ENCODE measurements around the gene SLC12A8. TPM values are rescaled to one million over a fixed set of nuclear protein-coding genes. Genes with fewer than 3 reads are reported as not detected.
A peak's percentile ranks its signal among the peaks of the same experiment; 100 is the strongest.

SLC12A8 gene
- total RNA-seq, 1 donor from 2014 or later, result 49.5 TPM

DNA sequence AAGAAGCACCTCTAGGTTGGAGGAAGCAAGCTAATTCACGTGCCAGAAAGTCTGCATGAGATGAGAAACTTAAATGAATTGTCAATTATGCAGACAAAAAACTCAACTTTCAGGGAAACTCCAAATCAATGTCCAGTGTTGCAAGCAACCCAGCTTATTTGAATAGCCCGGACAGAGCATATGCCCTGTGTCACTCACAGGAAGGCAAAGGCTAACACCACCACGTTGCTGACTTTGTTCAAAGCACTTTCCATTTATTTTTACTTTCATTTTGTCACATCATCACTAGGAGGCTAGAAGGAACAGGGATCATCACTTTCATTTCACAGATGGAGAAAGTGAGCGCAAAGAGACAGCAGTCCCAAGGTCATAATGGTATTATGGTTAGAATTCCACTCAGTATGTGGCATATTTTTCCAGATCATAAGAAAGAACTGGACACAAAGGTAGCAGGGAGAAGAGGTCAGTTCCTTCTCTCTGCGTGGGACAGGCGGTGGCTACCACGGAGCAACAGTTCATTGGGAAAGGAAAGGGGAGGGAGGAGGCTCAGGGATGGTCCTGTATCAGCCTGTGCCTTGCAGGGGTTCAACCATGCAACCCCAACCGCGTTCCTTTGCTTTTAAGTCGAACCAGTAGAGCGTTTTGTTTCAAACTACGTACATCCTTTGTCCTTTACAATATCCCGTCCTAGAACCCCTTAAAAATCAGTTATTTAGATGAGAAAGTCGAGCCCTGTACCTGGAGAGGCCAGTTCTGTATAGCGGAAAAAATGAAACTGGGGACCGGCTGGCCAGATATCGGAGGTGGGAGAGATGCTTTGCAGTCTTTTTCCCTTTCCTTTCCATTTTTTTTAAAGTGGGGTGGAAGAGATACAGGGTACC, 157.9 kb downstream of the SLC12A8 start:
- DNase-seq (ENCODE audit: low spot score), result no peak

DNA sequence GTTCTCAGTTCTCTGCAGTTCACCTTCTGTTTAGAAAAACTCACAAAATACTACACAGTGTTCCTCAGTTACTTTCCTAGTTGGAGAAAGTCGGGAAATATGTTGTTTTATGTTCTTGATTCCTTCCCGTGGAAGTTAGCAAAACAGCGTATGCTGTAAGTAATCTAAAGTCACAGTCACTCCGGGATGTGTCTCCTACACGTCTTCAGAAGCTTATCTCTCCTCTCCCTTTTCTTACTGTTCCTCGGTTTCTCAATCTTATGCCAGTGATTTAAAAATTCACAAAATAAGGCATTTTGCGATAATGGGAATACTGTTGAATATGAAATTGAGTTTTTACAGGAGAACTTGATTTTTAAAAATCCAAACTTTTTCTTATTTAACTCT, 158.5 kb downstream of the SLC12A8 start:
- DNase-seq (ENCODE audit: low spot score), result no peak

DNA sequence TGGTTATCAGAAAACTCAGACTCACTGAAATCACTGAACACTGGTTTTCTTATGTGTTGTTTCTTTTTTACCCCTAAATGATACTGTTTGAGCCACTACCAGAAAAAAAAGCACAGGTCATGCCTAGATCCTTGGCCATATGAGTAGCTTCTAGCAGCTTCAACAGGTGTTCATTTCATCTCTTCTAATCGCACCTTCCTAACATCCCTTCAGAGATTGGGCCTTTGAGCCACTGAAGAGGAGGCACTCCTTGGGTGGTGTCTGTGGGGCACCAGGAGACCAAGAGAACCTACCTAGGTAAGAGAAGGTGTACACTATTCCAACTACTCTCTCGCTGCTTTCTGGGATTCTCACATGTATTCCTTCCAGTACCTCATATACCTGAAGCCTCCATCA, 159.2 kb downstream of the SLC12A8 start:
- DNase-seq (ENCODE audit: low spot score), result no peak

DNA sequence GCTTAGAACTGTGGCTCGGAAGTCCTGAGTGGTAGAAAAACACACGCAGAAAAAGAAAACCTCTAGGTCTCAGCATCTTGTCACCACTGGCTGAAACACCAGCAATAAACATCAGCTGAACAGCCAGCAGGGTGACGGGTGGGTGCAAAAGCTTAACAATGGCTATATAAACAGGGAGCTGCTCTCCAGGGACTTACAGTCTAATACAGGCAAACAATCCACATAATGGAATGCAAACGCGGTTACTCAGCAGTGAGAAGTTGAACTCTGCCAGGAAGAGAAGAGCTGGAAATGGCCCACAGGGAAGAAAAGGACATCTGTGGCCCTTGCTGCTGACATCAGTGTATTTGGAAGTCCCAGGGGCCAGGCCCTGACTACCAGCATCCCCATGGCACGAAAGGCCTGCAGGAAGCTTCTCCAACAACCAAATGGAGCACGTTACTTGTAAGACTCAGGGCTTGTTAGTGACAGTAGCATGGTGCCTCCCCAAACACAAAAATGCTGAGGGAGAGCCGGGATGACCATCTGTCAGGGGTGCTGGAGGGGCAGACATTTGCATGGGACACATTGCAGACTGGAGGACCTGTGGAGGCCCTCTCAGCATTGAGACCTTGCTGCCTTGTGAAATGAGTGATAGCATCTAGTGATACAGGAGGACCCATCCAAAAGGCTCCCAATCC, 159.8 kb downstream of the SLC12A8 start:
- DNase-seq (ENCODE audit: low spot score), result no peak

DNA sequence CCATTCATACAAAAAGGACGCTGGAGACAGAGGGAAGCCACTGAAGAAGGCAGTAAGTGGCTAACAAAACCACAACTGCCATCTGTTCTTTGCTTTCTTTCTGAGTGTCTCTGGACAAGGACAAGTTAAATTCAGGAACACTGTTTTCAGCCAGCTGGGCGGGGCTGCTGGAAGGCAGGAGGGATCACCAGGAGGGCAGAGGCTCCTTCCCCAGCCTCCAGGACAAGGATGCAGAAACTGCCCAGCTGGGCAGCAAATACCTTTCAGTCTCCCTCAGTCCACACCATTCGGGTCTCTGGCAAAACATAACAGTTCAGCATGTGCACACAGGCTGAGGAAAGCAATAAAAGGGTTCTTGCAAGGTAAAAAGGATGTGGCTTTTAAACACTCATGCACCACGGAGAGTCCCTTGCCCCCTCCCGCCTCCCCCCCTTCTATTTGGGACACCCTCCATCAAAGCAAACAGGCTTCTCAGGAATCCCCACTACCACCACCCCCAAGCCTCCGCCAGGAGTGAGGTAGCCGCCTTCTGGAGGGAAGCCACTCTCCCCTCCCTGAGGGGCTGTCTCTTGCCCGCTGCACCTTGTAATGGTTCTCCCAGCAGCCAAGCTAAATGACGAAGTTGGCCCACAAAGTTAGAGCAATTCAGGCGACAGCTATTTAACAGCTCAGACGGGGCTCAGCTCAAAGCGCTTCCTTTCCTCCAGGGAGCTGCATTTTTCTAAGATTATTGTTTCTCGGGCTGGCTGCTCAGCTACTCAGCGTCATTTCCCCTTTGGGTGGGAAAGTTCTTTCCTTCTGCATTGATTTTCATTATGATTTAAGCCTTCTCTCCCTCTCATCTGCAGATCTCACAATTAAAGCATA, 160.6 kb downstream of the SLC12A8 start:
- peak; percentile 27 for DNase-seq (ENCODE audit: low spot score)

DNA sequence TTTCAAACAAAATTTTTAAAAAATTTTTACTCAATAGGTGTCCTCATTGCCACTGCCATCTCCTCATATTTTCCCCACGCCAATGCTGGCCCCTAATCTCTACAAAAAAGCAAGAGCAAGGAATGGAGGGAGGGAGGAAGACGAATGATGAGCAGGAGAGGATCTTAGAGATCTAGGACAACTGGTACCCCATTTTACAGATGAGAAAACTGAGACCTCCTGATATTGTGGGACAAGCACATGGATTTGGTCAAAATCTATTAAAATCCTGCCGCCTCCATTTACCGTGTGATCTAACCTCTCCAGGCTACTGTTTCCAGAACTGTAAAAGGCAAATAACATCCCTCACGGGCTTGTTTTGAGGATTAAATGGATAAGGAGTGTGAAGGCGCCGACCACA, 161.3 kb downstream of the SLC12A8 start:
- no peak for DNase-seq (ENCODE audit: low spot score)

DNA sequence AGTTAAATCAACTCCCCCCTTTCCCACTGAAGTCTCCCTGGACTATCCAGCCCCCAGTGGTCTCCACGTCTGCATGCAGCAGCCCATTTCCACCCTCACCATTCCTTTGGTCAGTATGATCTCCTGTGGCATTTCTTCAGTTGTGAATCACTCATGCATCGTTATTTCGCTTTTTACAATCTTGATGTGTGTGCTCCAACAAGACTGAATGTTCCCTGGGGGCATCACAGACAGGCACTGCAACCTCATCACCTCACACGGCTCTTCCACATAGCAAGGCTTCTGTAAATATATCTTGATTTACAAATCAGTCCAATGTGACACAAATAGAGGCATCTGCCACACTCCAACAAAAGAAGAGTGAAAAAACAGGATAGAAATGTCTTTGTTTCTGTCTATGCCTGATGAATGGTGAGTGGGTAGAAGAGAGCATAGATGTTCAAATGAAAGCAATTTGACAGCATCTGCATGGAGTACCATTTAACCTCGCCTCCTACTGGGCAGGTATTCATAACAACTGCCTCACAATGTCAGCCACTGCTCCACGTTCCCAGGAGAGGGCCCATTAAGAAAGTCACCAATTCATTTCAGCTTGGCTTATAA, 162.0 kb downstream of the SLC12A8 start:
- DNase-seq (ENCODE audit: low spot score), result no peak

DNA sequence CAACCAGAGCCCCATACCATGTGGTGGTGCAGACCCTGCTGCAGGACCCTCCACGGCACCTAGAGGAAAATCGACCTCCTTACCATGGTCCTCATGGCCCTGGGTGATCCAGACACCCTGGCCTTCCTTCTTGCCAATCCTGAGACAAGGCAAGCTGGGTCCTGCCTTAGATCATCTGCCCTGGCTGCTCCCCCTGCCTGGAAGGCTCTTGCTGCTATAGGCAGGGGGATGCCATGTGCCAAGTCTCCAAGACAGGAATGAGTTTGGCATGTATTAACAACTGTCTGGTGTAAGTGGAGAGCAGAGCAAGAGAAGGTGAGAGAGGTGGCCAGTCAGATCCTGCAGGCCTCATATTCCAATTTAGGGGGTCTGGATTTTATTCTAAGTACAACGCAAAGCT, 164.3 kb downstream of the SLC12A8 start:
- no peak for DNase-seq (ENCODE audit: low spot score)

DNA sequence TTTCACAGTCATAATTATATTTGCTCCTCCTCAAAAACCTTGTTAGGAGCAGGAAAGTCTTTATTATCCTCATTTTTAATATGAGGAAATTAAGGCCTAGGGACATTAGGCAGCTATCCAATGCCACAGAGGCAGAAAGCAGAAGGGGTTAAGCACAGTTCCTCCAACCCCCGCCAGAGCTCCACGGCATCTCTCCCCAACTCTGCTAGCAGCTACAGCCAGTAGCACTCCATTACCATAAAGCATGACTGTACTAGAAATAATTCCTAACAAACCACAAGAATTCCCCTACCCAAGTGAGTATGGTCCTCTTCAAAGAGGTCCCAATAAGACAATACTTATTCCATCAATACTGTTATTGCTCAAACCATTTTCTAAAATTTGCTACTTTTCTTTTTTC, 166.6 kb downstream of the SLC12A8 start:
- DNase-seq (ENCODE audit: low spot score), result no peak

DNA sequence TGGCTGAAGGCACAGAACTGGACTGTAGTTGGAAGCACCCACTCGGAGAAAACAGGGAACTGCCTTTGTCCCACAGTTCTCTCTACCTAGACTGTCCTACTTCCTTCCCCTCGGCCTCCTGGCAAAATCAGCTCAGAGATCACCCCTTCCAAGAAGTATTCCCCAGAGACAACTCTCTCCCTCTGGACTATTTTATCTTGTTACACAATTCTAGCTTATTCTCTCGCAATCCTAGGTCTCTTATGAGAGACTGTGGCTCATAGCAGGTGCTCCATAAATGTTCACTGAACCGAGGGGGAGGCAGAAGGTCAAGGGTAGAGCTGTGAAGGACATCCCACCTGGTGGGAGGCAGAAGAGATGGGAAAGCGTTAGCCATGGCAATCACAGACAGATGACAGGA, 167.4 kb downstream of the SLC12A8 start:
- DNase-seq (ENCODE audit: low spot score), result no peak

DNA sequence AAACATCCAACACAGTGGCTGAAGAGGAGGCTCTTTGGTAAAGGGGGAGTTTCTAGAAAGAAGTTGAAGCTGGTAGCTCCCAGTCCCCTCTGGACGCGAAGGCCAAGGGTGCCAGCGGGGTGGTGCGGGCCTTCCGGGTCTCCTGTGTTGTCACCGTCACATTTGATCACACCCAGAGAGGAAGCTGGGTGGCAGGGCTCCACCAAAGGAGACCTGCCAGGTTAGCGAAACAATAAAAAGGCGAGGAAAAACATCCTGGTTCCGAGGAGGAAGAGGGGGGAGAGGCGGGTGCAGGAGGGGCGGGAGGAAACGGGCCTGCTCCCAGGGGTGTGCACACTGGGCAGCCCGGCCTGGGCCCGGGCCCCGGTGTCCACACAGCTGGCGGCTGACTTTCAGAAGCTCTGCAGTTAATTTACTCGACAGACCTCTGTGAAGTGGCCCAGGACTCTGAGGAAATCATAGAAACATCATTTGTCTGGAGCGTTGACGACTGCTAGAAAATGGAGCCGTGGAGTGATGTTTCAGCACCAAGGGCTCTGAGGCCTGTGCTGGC, 168.9 kb downstream of the SLC12A8 start:
- no peak for DNase-seq (ENCODE audit: low spot score)

DNA sequence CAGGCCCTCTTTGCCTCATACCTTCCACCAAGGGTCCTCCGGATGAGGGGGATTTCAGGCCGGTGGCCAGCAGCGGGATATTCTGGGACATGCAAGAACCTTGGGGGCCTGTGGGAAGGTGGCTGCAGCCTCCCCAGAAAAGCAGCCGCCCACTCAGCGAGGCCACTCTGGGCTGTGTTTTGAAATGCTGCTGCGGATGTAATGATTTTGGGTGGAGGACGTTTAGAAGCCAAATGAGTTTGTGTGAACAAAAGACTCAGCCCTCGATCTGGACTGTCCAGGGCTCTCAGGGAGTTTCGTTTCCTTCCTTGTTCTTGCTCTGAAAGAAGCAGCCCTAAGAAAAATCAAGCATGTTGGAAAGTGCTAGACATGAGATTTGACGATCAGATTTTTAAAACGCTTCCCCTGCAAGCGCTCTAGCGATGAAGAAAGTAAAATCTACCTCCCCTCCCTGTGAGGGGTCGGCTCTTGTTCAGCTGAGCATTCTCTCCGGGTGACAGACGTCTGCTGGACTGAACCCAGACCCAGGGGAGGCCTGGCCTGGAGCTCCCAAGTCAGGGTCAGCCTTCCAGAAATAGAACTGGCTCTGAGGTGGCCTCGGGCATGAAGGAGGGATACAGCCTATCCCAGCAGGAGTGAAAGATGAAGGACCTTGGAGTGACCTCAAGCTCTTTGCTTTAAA, 169.7 kb downstream of the SLC12A8 start:
- no peak for DNase-seq (ENCODE audit: low spot score)

DNA sequence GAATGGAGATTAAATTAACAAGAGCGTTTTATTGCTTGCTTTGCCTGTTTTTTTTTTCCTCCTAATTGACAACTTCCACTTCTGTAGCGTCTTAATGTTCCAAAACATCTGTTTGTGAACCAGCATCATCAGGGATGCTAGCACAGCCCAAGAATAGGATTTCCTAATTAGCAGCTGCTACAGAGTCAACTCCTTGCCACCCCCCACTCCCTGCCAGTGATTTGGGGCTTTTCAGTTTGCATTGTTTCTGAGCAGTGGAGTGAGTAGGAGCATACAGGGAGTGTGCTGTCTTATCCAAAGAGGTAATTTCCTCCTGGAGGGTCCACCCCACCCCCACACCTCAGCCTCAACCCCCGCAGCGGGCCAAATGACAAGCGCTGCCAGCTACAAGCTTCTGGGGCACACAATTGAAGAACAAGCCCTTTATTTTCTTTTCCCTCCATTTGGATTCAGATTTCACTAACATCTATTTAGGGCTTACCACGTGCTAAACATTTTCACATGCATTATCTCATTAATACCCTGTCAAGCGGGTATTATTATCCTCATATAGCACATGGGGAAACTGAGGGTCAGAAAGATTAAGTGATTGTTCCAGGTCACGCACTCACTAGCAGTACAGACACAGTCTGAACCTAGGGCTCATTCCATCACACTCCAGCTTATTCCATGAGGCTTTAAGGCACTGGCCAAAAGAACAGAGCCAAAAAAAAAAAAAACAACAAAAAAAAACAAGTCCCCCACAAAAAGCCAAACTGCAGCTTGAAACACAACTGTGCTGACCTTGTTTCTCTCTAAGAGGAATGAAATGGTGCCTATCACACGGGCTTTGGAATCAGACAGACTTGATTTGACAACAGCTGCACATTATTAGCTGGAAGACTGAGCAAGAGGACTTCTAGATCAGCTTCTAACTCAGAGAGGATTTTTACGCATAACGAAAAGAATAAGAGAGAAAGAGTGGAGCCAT, 173.1 kb downstream of the SLC12A8 start:
- no peak for DNase-seq (ENCODE audit: low spot score)

DNA sequence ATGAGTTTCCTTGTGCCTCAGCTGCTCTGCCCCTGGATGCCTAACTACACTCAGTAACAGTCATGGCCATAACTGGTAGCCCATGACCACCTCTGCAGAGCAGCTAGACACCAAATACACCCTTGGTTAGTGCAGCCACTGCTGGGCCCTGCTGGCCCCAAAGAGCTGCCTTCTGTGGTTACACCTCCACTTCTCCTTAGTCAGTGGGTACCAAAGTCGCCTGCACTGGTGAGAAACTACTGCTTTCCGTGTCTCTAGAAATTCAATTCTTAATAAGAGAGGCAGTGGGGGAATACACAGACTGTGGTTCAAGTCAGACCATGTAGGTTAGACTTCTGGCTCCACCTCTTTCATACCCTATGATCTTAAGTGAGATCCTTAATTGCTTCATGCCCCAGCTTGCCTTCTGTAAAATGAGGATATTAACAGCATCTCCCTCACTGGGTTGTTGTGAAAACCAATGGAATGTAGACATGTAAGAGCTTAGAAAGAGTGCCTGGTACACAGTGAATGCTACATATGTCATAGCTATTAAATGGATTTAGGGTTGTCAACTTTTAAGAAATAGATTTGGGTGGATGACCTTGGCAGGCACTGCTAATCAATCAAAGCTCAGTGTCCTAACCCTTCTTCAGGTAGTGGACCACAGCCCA, 174.9 kb downstream of the SLC12A8 start:
- DNase-seq (ENCODE audit: low spot score), result no peak

DNA sequence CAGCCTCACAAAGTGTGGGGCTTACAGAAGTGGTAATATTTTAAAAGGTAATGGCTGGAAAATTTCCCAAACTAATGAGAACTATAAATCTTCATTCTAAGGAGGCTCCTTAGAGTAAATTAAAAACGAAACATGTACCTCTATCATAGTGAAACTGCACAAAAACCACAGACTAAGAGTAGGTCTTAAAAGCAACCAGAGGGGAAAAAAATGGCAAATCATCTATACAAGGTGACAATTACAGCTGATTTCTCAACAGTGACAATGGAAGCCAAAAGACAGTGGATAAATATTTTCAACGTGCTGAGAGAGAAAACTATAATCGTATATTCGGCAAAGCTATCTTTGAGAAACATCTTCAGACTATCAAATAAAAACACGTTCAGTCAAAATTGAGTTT, 177.3 kb downstream of the SLC12A8 start:
- DNase-seq (ENCODE audit: low spot score), result no peak

DNA sequence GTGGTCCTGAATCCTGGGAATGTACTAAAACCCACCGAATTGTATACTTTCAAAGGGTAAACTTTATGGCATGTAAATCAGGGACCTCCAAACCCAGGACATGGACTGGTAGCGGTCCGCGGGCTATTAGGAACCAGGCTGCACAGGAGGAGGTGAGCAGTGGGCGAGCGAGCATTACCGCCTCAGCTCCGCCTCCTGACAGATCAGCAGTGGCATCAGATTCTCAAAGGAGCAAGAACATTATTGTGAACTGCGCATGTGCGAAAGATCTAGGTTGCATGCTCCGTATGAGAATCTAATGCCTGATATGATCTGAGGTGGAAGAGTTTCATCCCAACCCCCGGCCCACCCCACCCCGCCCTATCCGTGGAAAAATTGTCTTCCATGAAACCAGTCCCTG, 178.9 kb downstream of the SLC12A8 start:
- no peak for DNase-seq (ENCODE audit: low spot score)

DNA sequence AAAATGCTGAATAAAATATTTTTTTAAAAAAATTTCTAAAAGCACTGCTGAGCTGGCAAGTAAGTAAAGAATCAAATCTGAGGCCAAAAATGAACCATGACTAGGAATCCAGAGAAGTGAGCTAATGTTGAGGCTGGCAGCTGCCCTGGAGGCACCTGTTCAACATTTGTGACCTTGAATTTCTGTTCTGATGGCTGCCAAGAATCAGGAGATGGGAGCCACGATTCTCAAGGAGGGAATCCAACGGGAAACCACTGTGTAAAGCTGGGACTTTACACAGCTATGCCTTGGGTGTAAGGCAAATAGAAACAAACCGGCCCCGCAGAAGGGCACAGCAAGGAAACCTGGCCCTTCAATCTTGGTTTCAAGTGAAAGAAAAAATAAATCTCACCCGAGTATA, 179.4 kb downstream of the SLC12A8 start:
- DNase-seq (ENCODE audit: low spot score), result no peak

DNA sequence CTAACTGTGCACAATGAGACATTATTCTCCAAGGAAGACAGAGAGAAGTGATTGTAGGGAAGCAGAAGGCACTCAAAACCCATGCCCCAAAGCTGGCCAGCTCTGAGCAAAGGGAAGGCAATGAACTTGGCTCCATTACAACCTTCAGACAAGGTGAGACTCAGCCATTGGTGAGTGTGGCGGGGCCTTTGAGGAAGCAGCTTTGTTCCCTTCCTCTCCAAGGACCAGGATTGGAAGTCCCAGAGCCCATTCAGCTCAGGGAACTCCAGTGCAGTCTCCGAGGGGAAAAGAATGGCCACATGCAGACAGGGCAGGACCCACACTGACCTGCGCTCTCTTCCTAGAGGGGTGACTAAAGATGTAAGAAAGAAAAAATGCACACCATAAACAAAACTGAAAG, 179.9 kb downstream of the SLC12A8 start:
- DNase-seq (ENCODE audit: low spot score), result no peak
